ACHN (cell line): Measurements from ENCODE around the gene NRCAM.

Experiments used
- DNase-seq: peaks from one replicate; pipeline ENCODE4 v3.0.0-alpha.2; 2015
- in situ Hi-C: cut with HindIII; loops from 2 replicates; pipeline ENCODE4 v1.10.0; 2017; ENCODE audit warnings: low sequenced_read_pairs, low pct_ligation_motif_present, low pct_unique_long_range_greater_than_20kb

The NRCAM gene

GRCh38 chr7:108440613-108441012 lies 15.6 kb downstream of the NRCAM start:
- in situ Hi-C loops, result no loop called here
- DNase-seq, result no peak

- DNase-seq, result no peak
- in situ Hi-C loops, result no loop called here
Measured at GRCh38 chr7:108436906-108437305, 19.3 kb downstream of the NRCAM start.

GRCh38 chr7:108434010-108434409 lies 22.2 kb downstream of the NRCAM start:
- DNase-seq, result no peak
- in situ Hi-C loops, result no loop called here

GRCh38 chr7:108431099-108431498 lies 25.1 kb downstream of the NRCAM start:
- DNase-seq, result no peak
- in situ Hi-C loops, result no loop called here

- DNase-seq, result no peak
- in situ Hi-C loops, result no loop called here
Measured at GRCh38 chr7:108430664-108431063, 25.6 kb downstream of the NRCAM start.

- in situ Hi-C loops, result no loop called here
- DNase-seq, result no peak
Measured at GRCh38 chr7:108427766-108428165, 28.5 kb downstream of the NRCAM start.

- in situ Hi-C loops, result no loop called here
- no peak for DNase-seq
Measured at GRCh38 chr7:108425714-108426275, 30.4 kb downstream of the NRCAM start.

- DNase-seq, result no peak
- in situ Hi-C loops, result no loop called here
Measured at GRCh38 chr7:108424013-108424412, 32.2 kb downstream of the NRCAM start.

- in situ Hi-C loops, result no loop called here
- DNase-seq, result no peak
Measured at GRCh38 chr7:108423089-108423989, 32.9 kb downstream of the NRCAM start.

GRCh38 chr7:108421720-108422331 lies 34.4 kb downstream of the NRCAM start:
- DNase-seq, result no peak

GRCh38 chr7:108419961-108420908 lies 36.0 kb downstream of the NRCAM start:
- DNase-seq, result no peak
- in situ Hi-C loops, result no loop called here

More at GRCh38 chr7:108421720-108422331, 34.4 kb downstream of the NRCAM start:
- in situ Hi-C loops, result no loop called here

- DNase-seq, result no peak
- in situ Hi-C loops, result no loop called here
Measured at GRCh38 chr7:108418946-108419345, 37.3 kb downstream of the NRCAM start.

GRCh38 chr7:108417926-108418325 lies 38.3 kb downstream of the NRCAM start:
- in situ Hi-C loops, result no loop called here
- no peak for DNase-seq

GRCh38 chr7:108417144-108417543 lies 39.1 kb downstream of the NRCAM start:
- in situ Hi-C loops, result no loop called here
- no peak for DNase-seq

GRCh38 chr7:108415821-108416536 lies 40.3 kb downstream of the NRCAM start:
- in situ Hi-C loops, result no loop called here
- peak; percentile 62 for DNase-seq

GRCh38 chr7:108415084-108415483 lies 41.2 kb downstream of the NRCAM start:
- no peak for DNase-seq
- in situ Hi-C loops, result no loop called here

GRCh38 chr7:108413782-108414492 lies 42.3 kb downstream of the NRCAM start:
- peak; percentile 58 for DNase-seq
- in situ Hi-C loops, result no loop called here
